HFFc6 (cell line): Measurements from ENCODE around the gene ICE1. TPM values are rescaled to one million over a fixed set of nuclear protein-coding genes. Genes with fewer than 3 reads are reported as not detected.

Experiments used
- DNase-seq: peaks from one replicate; pipeline ENCODE4 v3.0.0-alpha.2; 2018
- H3K27ac Mint-ChIP-seq: 2 replicates; pipeline ENCODE4 v1.8.0; 2020; ENCODE audit warnings: mild to moderate bottlenecking, mixed read lengths
- H3K27me3 Mint-ChIP-seq: 2 replicates; pipeline ENCODE4 v1.8.0; 2021; ENCODE audit warnings: mild to moderate bottlenecking, moderate library complexity, mixed read lengths; ENCODE audit not compliant: insufficient read depth
- H3K36me3 Mint-ChIP-seq: 2 replicates; pipeline ENCODE4 v1.8.0; 2021; ENCODE audit warnings: low read depth, mixed read lengths
- H3K4me1 Mint-ChIP-seq: 2 replicates; pipeline ENCODE4 v1.8.0; 2020; ENCODE audit warnings: low read depth, mixed read lengths
- H3K4me3 Mint-ChIP-seq: 2 replicates; pipeline ENCODE4 v1.8.0; 2020; ENCODE audit warnings: mild to moderate bottlenecking, moderate library complexity, mixed read lengths
- H3K9me3 Mint-ChIP-seq: 2 replicates; pipeline ENCODE4 v1.8.0; 2020; ENCODE audit warnings: mild to moderate bottlenecking, mixed read lengths
- total RNA-seq, 6 experiments: library from RNA; stranded (reverse); fragmentation: NEBNext Ultra II Directional; extraction: Animal tissue kit (Norgen Biotek cat#: 25700); gene quantifications; 2 replicates in 1 of 6; 3 replicates in 5 of 6; pipeline ENCODE4 v1.2.3, GENCODE V29; 2021
- TF ChIP-seq, protein P1 (sequence below): fragments of 200-600 bp; sonication (generic); IDR thresholded peaks from 2 replicates; pipeline ENCODE4 v1.5.0; 2021; ENCODE audit warnings: antibody characterized with exemption, mild to moderate bottlenecking

Gene ICE1
- total RNA-seq, 6 experiments from 2014 or later: 19.7 to 23.8 (median 22.2) TPM

DNA sequence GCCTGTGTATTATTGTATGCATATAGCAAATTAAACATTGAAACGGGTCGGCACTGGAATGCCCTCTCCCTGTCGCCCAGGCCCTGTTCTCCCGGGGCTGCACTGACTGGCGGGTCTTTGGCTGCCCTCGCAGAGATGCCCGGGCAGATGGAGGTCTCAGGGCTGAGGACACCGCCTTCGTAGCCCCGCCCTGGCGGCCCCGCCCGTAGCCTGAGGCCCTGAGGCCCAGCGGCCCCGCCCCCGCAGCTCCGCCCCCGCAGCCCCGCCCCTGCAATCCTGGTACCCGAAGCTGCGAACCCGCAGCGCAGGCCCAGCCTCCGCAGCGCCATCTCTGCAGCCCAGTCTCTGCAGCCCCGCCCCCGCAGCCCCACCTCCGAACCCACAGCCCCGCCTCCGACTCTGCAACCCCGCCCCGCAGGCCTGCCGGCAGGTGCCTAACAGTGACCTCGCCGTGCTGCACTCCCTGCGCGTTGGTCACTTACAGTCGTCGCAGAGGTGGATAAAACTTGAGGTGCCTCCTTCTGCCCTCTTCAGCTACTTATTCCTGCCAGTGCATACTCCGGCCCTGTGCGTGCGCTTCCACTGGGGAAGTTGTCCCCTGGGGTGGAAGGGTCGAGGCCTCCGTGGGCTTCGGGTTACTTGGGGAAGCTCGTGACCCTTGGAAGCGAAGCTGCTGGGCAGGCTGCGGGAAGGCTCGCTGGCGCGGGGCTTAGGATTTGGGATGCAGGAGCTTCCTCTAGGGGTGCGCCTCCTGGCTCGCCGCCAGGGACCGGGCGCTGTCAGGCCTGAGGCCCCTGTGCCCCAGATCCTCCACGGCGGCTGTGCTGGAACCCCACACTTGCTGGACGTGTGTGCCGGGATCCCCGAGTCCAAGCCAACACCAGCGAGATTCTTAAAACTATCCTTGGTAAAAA lies 72.3 kb downstream of the ICE1 start:
- DNase-seq: peak; percentile 13
- peak overlapping the region; percentile 57; the same call in 1 of the 2 replicates for H3K4me3 Mint-ChIP-seq

GRCh38 chr5:5497152-5497788 lies 74.8 kb downstream of the ICE1 start:
- Mint-ChIP-seq H3K9me3 (no peaks in the 10 kb centered on the region), H3K36me3 (no peaks in the 10 kb centered on the region), H3K27ac (no peak overlapping the region), H3K27me3 (peaks cover 8% of the 10 kb centered on the region), H3K4me1 (peaks cover 10% of the 10 kb centered on the region), H3K4me3 (no peak overlapping the region)
- TF ChIP-seq, protein P1, sequence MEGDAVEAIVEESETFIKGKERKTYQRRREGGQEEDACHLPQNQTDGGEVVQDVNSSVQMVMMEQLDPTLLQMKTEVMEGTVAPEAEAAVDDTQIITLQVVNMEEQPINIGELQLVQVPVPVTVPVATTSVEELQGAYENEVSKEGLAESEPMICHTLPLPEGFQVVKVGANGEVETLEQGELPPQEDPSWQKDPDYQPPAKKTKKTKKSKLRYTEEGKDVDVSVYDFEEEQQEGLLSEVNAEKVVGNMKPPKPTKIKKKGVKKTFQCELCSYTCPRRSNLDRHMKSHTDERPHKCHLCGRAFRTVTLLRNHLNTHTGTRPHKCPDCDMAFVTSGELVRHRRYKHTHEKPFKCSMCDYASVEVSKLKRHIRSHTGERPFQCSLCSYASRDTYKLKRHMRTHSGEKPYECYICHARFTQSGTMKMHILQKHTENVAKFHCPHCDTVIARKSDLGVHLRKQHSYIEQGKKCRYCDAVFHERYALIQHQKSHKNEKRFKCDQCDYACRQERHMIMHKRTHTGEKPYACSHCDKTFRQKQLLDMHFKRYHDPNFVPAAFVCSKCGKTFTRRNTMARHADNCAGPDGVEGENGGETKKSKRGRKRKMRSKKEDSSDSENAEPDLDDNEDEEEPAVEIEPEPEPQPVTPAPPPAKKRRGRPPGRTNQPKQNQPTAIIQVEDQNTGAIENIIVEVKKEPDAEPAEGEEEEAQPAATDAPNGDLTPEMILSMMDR: peak; percentile 77
- peak; percentile 61 for DNase-seq

More for the DNA sequence above, 72.3 kb downstream of the ICE1 start:
- Mint-ChIP-seq H3K27ac (no peak overlapping the region), H3K36me3 (no peaks in the 10 kb centered on the region; the same call in 1 of the 2 replicates), H3K4me1 (peaks cover 23% of the 10 kb centered on the region), H3K9me3 (no peaks in the 10 kb centered on the region), H3K27me3 (peaks cover 7% of the 10 kb centered on the region)
- TF ChIP-seq, protein P1: no peak

DNA sequence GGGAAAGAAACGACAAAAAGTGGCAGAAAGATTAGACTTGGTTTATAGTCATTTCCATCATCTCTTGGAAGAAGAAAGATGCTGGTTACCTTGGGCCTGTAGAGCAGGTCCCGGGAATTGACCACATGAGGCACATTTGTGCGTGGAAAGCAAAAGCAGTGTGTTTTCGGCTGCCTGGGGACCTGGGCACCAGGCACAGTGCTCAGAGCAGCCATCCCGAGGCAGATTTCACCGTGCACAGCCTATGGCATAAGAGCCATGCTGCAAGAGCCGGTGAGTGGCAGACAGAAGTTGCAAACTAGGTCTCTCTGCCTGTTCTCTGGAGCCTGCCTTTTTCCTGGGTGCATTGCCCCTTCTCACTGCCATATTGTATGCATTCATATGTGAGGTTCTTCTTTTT lies 77.0 kb downstream of the ICE1 start:
- TF ChIP-seq, protein P1: no peak
- Mint-ChIP-seq H3K36me3 (no peaks in the 10 kb centered on the region), H3K4me3 (no peak overlapping the region), H3K27me3 (peaks cover 7% of the 10 kb centered on the region), H3K9me3 (peaks cover 7% of the 10 kb centered on the region; the same call in 1 of the 2 replicates), H3K4me1 (peaks cover under 1% of the 10 kb centered on the region; the same call in 1 of the 2 replicates), H3K27ac (no peak overlapping the region)
- no peak for DNase-seq

- TF ChIP-seq, protein P1: no peak
- Mint-ChIP-seq H3K9me3 (peaks cover 11% of the 10 kb centered on the region; the same call in 1 of the 2 replicates), H3K36me3 (no peaks in the 10 kb centered on the region), H3K4me1 (no peaks in the 10 kb centered on the region), H3K4me3 (no peak overlapping the region), H3K27ac (no peak overlapping the region), H3K27me3 (peaks cover 9% of the 10 kb centered on the region)
- DNase-seq: no peak
Measured at GRCh38 chr5:5504325-5504724, 81.8 kb downstream of the ICE1 start.

DNA sequence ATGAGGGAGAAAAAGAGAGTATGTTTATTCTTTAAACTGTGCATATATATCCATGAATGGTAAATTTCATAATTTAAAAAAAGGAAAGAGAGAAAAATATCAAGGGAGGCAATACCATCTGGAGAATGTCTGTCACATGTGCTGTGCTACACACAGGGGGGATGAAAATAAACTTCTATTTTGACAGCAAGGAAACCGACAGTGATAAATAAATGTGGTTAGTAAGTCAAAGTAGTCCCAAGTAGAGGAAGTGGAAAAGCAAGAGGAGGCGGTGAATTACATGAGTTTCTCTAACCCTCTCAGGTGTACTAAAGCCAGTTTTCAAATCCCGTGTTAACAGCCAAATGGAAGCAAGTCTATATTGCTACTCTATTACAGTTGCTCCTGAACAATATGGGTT lies 83.3 kb downstream of the ICE1 start:
- H3K27ac Mint-ChIP-seq: no peak overlapping the region
- H3K4me3 Mint-ChIP-seq: no peak overlapping the region
- no peaks in the 10 kb centered on the region for H3K4me1 Mint-ChIP-seq
- DNase-seq: no peak
- peaks cover 11% of the 10 kb centered on the region; the same call in 1 of the 2 replicates for H3K9me3 Mint-ChIP-seq
- peaks cover 11% of the 10 kb centered on the region for H3K27me3 Mint-ChIP-seq
- H3K36me3 Mint-ChIP-seq: no peaks in the 10 kb centered on the region
- TF ChIP-seq, protein P1: no peak
